ENCODE measurements around the gene ALOX5. TPM values are rescaled to one million over a fixed set of nuclear protein-coding genes. Genes with fewer than 3 reads are reported as not detected.

ALOX5 gene
- total RNA-seq, 1 experiment from 2014 or later: 6.1 TPM

DNA sequence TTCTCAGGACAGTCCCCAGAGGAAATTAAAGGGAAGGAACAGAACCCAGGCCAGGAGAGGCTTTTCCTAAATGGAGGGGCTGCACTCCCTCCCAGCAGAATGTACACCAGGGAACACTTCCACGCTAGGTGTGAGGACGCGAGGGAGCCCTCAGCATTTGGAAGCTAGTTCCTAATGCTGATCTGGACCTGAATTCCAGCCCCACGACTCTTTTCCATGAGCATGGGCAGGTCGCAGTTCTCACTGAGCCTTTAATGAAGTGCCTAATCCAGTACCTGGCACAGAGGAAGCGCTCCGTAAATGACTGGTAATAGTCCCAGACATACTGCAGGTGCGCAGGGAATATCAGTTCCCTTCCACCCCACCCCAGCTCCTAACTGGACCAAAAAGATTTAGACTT lies 1.1 kb downstream of the ALOX5 start:
- DNase-seq (ENCODE audit: low read depth, low spot score): no peak
- no peaks in the 10 kb centered on the region for H4K20me1 ChIP-seq (ENCODE audit: insufficient read depth)
- peak overlapping the region; percentile 92 for H3K4me2 ChIP-seq (ENCODE audit: low read length)
- ChIA-PET RAD21 (ENCODE audit: low non-redundant PET in 1 of 2, low total read pairs in 2 of 2, uncharacterized antibody in 2 of 2, unreplicated experiment in 2 of 2) (no interaction called here), POLR2A (no interaction called here), CTCF (no interaction called here)
- H3K27me3 ChIP-seq (ENCODE audit: insufficient read depth, low read length): peaks cover 41% of the 10 kb centered on the region
- H3K4me1 ChIP-seq (ENCODE audit: control insufficient read depth in 1 of 2, insufficient read depth in 2 of 2, low read length in 2 of 2): peaks cover 14 to 37% of the 10 kb centered on the region in 2 experiments; a peak in 3 of 4 replicates
- no peak for ATAC-seq
- no peak overlapping the region for H3K9ac ChIP-seq (ENCODE audit: low read length)
- H2AFZ ChIP-seq (ENCODE audit: low read depth, low read length, poor library complexity, severe bottlenecking): peak overlapping the region; percentile 67
- BruUV-seq (replicated peaks): no TSS peak
- no peaks in the 10 kb centered on the region for H3K9me2 ChIP-seq (ENCODE audit: insufficient read depth)
- no peaks in the 10 kb centered on the region for H3K36me3 ChIP-seq (ENCODE audit: control insufficient read depth in 1 of 2, insufficient read depth in 2 of 2, low read length in 2 of 2)
- intact Hi-C loops (cut with micrococcal nuclease): no loop called here
- H3K9me3 ChIP-seq (ENCODE audit: control insufficient read depth in 1 of 2, insufficient read depth in 1 of 2, low read depth in 1 of 2, low read length in 2 of 2): no peaks in the 10 kb centered on the region
- TF ChIP-seq ZNF274 (IDR thresholded peaks at IDR 0.05; ENCODE audit: low read depth, low read length) (no peak), POLR2A (IDR thresholded peaks at IDR 0.05; ENCODE audit: borderline replicate concordance, extremely low read depth, insufficient read depth, insufficient read length) (no peak)
- TF ChIP-seq, protein P1, sequence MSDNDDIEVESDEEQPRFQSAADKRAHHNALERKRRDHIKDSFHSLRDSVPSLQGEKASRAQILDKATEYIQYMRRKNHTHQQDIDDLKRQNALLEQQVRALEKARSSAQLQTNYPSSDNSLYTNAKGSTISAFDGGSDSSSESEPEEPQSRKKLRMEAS (IDR thresholded peaks at IDR 0.05): no peak
- TF ChIP-seq, protein P2, sequence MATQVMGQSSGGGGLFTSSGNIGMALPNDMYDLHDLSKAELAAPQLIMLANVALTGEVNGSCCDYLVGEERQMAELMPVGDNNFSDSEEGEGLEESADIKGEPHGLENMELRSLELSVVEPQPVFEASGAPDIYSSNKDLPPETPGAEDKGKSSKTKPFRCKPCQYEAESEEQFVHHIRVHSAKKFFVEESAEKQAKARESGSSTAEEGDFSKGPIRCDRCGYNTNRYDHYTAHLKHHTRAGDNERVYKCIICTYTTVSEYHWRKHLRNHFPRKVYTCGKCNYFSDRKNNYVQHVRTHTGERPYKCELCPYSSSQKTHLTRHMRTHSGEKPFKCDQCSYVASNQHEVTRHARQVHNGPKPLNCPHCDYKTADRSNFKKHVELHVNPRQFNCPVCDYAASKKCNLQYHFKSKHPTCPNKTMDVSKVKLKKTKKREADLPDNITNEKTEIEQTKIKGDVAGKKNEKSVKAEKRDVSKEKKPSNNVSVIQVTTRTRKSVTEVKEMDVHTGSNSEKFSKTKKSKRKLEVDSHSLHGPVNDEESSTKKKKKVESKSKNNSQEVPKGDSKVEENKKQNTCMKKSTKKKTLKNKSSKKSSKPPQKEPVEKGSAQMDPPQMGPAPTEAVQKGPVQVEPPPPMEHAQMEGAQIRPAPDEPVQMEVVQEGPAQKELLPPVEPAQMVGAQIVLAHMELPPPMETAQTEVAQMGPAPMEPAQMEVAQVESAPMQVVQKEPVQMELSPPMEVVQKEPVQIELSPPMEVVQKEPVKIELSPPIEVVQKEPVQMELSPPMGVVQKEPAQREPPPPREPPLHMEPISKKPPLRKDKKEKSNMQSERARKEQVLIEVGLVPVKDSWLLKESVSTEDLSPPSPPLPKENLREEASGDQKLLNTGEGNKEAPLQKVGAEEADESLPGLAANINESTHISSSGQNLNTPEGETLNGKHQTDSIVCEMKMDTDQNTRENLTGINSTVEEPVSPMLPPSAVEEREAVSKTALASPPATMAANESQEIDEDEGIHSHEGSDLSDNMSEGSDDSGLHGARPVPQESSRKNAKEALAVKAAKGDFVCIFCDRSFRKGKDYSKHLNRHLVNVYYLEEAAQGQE (IDR thresholded peaks at IDR 0.05; ENCODE audit: low read depth): no peak
- peak overlapping the region; percentile 43 to 59; a peak in 3 of 4 replicates for H3K4me3 ChIP-seq (replicated peaks in 1 of 2; ENCODE audit: low read depth in 1 of 2, low read length in 2 of 2)
- H3K79me2 ChIP-seq (ENCODE audit: insufficient read depth, low read length): no peaks in the 10 kb centered on the region
- H3K27ac ChIP-seq (ENCODE audit: low read depth, low read length): no peak overlapping the region

GRCh38 chr10:45375716-45376231 lies 1.8 kb downstream of the ALOX5 start:
- TF ChIP-seq ZFX (IDR thresholded peaks at IDR 0.05): no peak
- TF ChIP-seq, protein P2 (IDR thresholded peaks at IDR 0.05; ENCODE audit: low read depth): no peak
- DNase-seq (ENCODE audit: low read depth, low spot score): no peak
- no peaks in the 10 kb centered on the region for H3K9me2 ChIP-seq (ENCODE audit: insufficient read depth)
- TSS peak; percentile 51 for BruUV-seq (replicated peaks)
- H3K9ac ChIP-seq (ENCODE audit: low read length): no peak overlapping the region
- H4K20me1 ChIP-seq (ENCODE audit: insufficient read depth): no peaks in the 10 kb centered on the region
- no peak for ATAC-seq
- ChIA-PET POLR2A (no interaction called here), RAD21 (ENCODE audit: low non-redundant PET in 1 of 2, low total read pairs in 2 of 2, uncharacterized antibody in 2 of 2, unreplicated experiment in 2 of 2) (no interaction called here), CTCF (no interaction called here)
- peaks cover 14 to 37% of the 10 kb centered on the region in 2 experiments; a peak in 3 of 4 replicates for H3K4me1 ChIP-seq (ENCODE audit: control insufficient read depth in 1 of 2, insufficient read depth in 2 of 2, low read length in 2 of 2)
- H3K4me3 ChIP-seq (replicated peaks in 1 of 2; ENCODE audit: low read depth in 1 of 2, low read length in 2 of 2): no peak overlapping the region
- no peaks in the 10 kb centered on the region for H3K36me3 ChIP-seq (ENCODE audit: control insufficient read depth in 1 of 2, insufficient read depth in 2 of 2, low read length in 2 of 2)
- H3K27me3 ChIP-seq (ENCODE audit: insufficient read depth, low read length): peaks cover 34% of the 10 kb centered on the region
- intact Hi-C loops (cut with micrococcal nuclease): no loop called here
- H3K79me2 ChIP-seq (ENCODE audit: insufficient read depth, low read length): no peaks in the 10 kb centered on the region
- H3K9me3 ChIP-seq (ENCODE audit: control insufficient read depth in 1 of 2, insufficient read depth in 1 of 2, low read depth in 1 of 2, low read length in 2 of 2): no peaks in the 10 kb centered on the region
- no peak overlapping the region for H3K4me2 ChIP-seq (ENCODE audit: low read length)
- H3K27ac ChIP-seq (ENCODE audit: low read depth, low read length): no peak overlapping the region
- no peak overlapping the region for H2AFZ ChIP-seq (ENCODE audit: low read depth, low read length, poor library complexity, severe bottlenecking)

All from HCT116 (cell line).